ENCODE results near the gene PUM2.

Gene PUM2

GRCh38 chr2:20334605-20335203, 15.9 kb downstream of the PUM2 start:
- no peak for DNase-seq

- no peak for DNase-seq
Observed at GRCh38 chr2:20333738-20334137, 16.9 kb downstream of the PUM2 start.

GRCh38 chr2:20330192-20330591, 20.5 kb downstream of the PUM2 start:
- DNase-seq: no peak

- no peak for DNase-seq
Observed at GRCh38 chr2:20327370-20327769, 23.3 kb downstream of the PUM2 start.

GRCh38 chr2:20326163-20326780, 24.4 kb downstream of the PUM2 start:
- peak in 2 of 4 experiments; percentile 4 to 17 for DNase-seq

- DNase-seq: no peak
Observed at GRCh38 chr2:20322527-20323300, 27.9 kb downstream of the PUM2 start.

GRCh38 chr2:20317690-20318089, 33.0 kb downstream of the PUM2 start:
- no peak for DNase-seq

GRCh38 chr2:20317197-20317596, 33.4 kb downstream of the PUM2 start:
- DNase-seq: no peak

- DNase-seq: no peak
Observed at GRCh38 chr2:20314562-20315501, 35.8 kb downstream of the PUM2 start.

GRCh38 chr2:20313659-20314058, 37.0 kb downstream of the PUM2 start:
- no peak for DNase-seq

- DNase-seq: no peak
Observed at GRCh38 chr2:20309001-20309400, 41.6 kb downstream of the PUM2 start.

- DNase-seq: no peak
Observed at GRCh38 chr2:20307311-20307710, 43.3 kb downstream of the PUM2 start.

GRCh38 chr2:20304411-20304810, 46.2 kb downstream of the PUM2 start:
- no peak for DNase-seq

- no peak for DNase-seq
Observed at GRCh38 chr2:20303966-20304365, 46.7 kb downstream of the PUM2 start.

- no peak for DNase-seq
Observed at GRCh38 chr2:20302019-20302418, 48.6 kb downstream of the PUM2 start.

- DNase-seq: no peak
Observed at GRCh38 chr2:20300656-20301055, 50.0 kb downstream of the PUM2 start.

GRCh38 chr2:20299113-20299512, 51.5 kb downstream of the PUM2 start:
- no peak for DNase-seq

GRCh38 chr2:20294231-20294630, 56.4 kb downstream of the PUM2 start:
- DNase-seq: no peak

- no peak for DNase-seq
Observed at GRCh38 chr2:20292984-20293383, 57.7 kb downstream of the PUM2 start.

- DNase-seq: no peak
Observed at GRCh38 chr2:20291846-20292408, 58.7 kb downstream of the PUM2 start.

- DNase-seq: no peak
Observed at GRCh38 chr2:20291106-20291564, 59.5 kb downstream of the PUM2 start.

GRCh38 chr2:20288642-20289340, 61.9 kb downstream of the PUM2 start:
- DNase-seq: no peak
